AG10803 (cell line): Measurements from ENCODE around the gene SEL1L3.

Source experiments
- DNase-seq: peaks from one replicate; pipeline ENCODE4 v3.0.0; 2010; ENCODE audit warnings: low read depth
- H3K4me3 ChIP-seq: 2 replicates; pipeline ENCODE4 v1.5.1; 2011; ENCODE audit warnings: mild to moderate bottlenecking, low read length, control low read depth
- CTCF ChIP-seq: conservative IDR thresholded peaks from 2 replicates; pipeline ENCODE4 v1.5.1; 2011; ENCODE audit warnings: mild to moderate bottlenecking, low read length, control low read depth, inconsistent platforms

Gene SEL1L3

DNA sequence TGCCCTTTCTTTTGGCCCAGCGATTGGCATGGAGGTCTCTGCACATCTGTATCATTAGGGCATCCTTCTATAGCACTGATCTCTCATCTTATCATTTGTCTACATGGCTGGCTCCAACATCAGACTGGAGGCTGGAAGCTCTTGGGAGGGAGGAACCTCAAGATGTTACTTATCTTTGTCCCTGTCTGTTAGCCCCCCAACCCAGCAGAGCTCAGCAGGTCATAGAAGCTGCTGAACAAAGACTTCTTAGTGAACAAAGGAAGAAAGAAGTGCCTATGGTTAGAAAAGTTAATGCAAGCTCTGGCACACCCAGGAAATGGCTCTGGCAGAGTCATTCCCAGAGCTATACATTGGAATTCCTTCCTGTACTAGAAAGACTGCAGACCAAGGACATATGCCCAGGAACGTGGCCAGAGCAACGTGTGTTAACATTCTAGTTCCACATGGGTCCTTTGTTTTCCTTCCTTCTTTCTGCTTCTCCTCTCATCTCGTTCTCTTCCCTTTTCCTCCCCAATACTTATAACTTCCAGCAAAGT is 74.0 kb downstream of the SEL1L3 start:
- H3K4me3 ChIP-seq, result no peak overlapping the region
- no peak for DNase-seq
- TF ChIP-seq CTCF, result no peak

DNA sequence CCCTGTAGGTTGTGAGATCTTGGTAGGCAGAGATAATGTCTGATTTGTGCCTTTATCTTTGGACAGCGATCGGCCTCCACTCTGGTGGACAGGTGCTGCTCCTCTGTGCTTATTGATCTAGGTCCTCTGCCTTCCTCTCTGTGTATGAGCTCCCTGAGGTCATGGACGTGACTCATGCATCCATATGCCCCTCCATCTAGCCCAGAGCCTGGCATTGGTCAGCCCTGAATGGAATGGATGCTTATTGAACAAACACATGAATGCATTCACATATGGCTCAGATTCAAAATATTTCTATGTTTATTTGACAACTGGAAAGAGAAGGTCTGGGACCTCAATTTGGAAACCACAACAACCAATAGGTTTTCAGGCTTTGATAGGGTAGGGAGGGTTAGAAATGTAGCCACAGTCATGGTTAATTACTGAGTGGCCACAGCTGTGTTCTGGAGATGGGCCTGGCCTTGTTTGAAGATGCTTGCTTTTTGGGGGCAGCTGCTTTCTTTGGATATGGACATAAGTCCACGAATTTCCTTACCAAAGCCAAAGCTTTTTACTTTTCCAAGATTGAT is 76.2 kb downstream of the SEL1L3 start:
- no peak for TF ChIP-seq CTCF
- no peak overlapping the region for H3K4me3 ChIP-seq
- no peak for DNase-seq

GRCh38 chr4:25783943-25784342 is 78.8 kb downstream of the SEL1L3 start:
- DNase-seq, result no peak
- H3K4me3 ChIP-seq, result no peak overlapping the region
- no peak for TF ChIP-seq CTCF

DNA sequence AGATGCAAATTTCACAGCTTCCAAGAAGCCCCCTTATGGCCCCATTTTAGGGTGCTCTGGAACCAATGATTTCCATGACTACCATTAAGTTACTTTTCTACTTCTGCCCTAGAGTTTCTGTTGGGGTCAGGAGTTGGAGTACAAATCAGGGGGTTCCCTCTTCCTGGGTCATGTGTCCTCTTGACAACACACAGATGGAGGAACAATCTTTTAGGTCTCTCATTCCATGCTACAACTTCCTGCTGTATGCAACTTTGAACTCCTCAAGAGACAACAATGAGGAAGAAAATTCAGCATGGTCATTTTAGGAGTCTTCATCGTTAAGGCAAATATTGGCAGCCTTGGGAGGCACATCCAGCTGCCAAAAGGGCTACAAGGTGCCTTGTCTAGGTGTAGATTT is 79.7 kb downstream of the SEL1L3 start:
- DNase-seq, result no peak
- TF ChIP-seq CTCF, result no peak
- H3K4me3 ChIP-seq, result no peak overlapping the region

DNA sequence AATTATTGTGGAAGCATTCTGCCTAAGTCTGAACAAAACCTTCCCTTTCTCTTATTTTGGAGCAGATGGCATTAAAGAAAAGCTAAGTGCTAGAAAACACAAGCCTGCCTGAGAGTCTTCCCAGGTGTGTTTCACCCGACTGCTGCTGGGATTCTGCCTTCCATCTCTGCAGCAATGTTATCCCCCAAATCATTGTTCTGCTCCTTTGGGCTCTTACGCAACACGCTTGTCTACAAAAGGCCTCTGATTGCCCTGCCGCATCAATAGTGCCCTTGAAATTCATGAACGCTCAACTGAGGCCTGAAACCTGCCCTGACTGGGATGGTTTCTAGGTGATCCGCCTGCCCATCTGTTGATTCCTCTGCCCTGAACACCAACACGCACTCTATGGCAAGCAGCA is 80.3 kb downstream of the SEL1L3 start:
- no peak for TF ChIP-seq CTCF
- H3K4me3 ChIP-seq, result no peak overlapping the region
- no peak for DNase-seq

GRCh38 chr4:25779021-25779420 is 83.8 kb downstream of the SEL1L3 start:
- DNase-seq, result no peak
- TF ChIP-seq CTCF, result no peak
- H3K4me3 ChIP-seq, result no peak overlapping the region

DNA sequence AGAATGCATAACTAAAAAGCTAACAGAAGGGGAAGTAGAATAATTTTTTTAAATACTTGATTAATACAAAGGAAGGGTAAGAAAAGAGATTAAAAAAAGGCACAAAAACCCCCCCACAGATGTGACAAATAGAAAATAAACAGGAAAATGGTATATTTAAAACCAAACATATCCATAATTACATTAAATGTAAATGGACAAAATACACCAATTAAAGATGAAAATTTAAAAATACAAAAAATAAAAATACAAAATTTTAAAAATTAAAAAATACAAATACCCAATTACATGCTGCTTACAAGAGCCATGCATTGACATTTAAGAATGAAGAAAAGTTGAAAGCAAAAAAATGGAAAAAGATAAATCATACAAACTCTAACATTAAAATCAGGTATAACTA is 86.0 kb downstream of the SEL1L3 start:
- H3K4me3 ChIP-seq, result no peak overlapping the region
- no peak for TF ChIP-seq CTCF
- no peak for DNase-seq
